Skin of body (tissue), 2 donors: Measurements from ENCODE around the gene CD8B. TPM values are rescaled to one million over a fixed set of nuclear protein-coding genes. Genes with fewer than 3 reads are reported as not detected.

ENCODE experiments used
- DNase-seq: peaks from one replicate; lab custom pipeline; 2025; lab: John Stamatoyannopoulos, UW
- total RNA-seq: library from RNA; depleted of rRNA; stranded (reverse); fragments of >200 nt; gene quantifications from one replicate; pipeline ENCODE4 v1.2.3, GENCODE V29; 2014

The CD8B gene
- total RNA-seq, 1 donor from 2014 or later, result 0.59 TPM

DNA sequence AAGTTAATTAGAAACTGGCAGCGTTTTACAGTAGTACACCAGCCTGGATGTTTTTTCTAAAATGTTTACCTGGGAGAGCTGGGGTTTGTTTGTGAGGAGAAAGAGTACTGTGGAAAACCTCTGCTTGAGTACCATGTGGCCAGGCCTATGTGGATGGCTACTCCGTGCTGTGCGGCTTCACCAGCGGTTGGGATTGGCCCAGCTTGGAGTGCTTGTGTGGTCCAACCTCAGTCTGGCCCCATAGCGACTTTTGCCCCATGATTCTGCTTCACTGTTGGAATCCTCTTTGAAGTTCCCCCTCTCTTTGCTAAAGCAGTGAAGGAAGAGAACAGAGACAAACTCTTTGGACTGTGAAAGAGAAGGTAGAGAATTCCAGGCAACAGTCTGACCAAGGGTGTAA lies 86.8 kb downstream of the CD8B start:
- DNase-seq, result no peak

DNA sequence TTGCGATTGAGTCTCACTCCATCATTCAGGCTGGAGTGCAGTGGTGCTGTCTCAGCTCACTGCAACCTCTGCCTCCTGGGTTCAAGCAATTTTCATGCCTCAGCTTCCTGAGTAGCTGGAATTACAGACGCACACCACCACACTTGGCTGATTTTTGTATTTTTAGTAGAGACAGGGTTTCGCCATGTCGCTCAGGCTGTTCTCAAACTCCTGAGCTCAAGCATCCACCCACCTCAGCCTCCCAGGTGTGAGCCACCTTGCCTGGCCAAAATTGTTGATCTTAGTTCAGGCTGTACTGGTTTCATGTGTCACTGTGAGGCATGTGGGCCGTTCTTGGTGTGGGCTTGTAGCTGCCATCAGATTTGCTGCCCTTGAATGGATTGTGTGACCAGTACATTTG lies 89.1 kb downstream of the CD8B start:
- DNase-seq, result no peak

DNA sequence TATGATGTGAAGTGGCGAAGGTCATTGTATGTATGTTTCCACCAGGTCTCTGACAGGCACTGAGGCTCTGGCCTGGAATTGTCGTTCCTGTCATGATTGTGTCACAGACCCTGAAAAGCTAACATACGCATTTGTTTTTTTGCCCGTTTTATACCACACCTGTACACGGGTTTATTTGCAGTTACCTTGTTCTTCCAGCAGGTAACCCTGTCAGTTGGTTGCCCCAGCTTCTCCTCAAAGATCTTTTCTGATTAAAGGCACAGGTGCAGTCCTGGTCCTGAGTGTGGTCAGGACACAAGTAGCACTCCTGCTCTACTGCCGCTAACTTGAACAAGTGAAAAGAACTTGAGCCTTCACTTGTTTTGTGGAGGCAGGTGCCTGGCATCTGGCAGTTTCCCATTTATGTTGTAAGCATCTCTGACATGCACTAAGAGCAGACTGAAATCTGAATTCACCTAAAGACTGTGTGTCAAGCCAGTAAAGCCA lies 90.8 kb downstream of the CD8B start:
- no peak for DNase-seq

GRCh38 chr2:86769838-86770237 lies 91.8 kb downstream of the CD8B start:
- DNase-seq, result no peak

GRCh38 chr2:86768189-86768949 lies 93.3 kb downstream of the CD8B start:
- no peak for DNase-seq

Other genes with a start within 250 kb of the CD8B start
- 27.7 TPM for gene RNF103, start 238.0 kb downstream of the CD8B start, total RNA-seq
- 56.9 TPM for gene RMND5A, start 141.6 kb downstream of the CD8B start, total RNA-seq
- gene CD8A, start 71.0 kb downstream of the CD8B start, total RNA-seq, result not detected
- gene RGPD1, start 80.2 kb upstream of the CD8B start, total RNA-seq, result 5.6 TPM
- gene PLGLB1, start 160.0 kb upstream of the CD8B start, total RNA-seq, result 5.4 TPM